T-helper 2 cell treated with Interferon-gamma antibody and Interleukin-4, amounts not matched to agents 5 μg/mL and 100 μg/mL, for 36 hours (primary cell): Measurements from ENCODE around the gene GRIK5.
"Not testable (repeated sequence)": the region's sequence is repeated elsewhere in the genome, so short reads cannot be mapped to it uniquely, and the experiment has no call there.

Experiments used
- DNase-seq: peaks from one replicate; pipeline ENCODE4 v3.0.0; 2021; ENCODE audit warnings: low spot score
- H3K27ac Mint-ChIP-seq: one replicate; pipeline ENCODE4 v1.8.0; 2021; ENCODE audit warnings: mild to moderate bottlenecking, mixed read lengths
- H3K27me3 Mint-ChIP-seq: one replicate; pipeline ENCODE4 v1.8.0; 2021; ENCODE audit warnings: low read depth, mixed read lengths
- H3K36me3 Mint-ChIP-seq: one replicate; pipeline ENCODE4 v1.8.0; 2021; ENCODE audit warnings: low read depth, mixed read lengths
- H3K4me1 Mint-ChIP-seq: one replicate; pipeline ENCODE4 v1.8.0; 2021; ENCODE audit warnings: low read depth, mixed read lengths
- H3K4me3 Mint-ChIP-seq: one replicate; pipeline ENCODE4 v1.8.0; 2022; ENCODE audit warnings: mild to moderate bottlenecking, moderate library complexity, mixed read lengths
- H3K9me3 Mint-ChIP-seq: one replicate; pipeline ENCODE4 v1.8.0; 2021; ENCODE audit warnings: mixed read lengths

The GRIK5 gene

GRCh38 chr19:42060117-42060516 is 9.9 kb downstream of the GRIK5 start:
- Mint-ChIP-seq H3K9me3 (no peaks in the 10 kb centered on the region), H3K27me3 (no peaks in the 10 kb centered on the region), H3K4me3 (no peak overlapping the region), H3K36me3 (no peaks in the 10 kb centered on the region), H3K27ac (no peak overlapping the region), H3K4me1 (no peaks in the 10 kb centered on the region)
- DNase-seq, result no peak

GRCh38 chr19:42059196-42059595 is 10.8 kb downstream of the GRIK5 start:
- H3K9me3 Mint-ChIP-seq, result no peaks in the 10 kb centered on the region
- no peak overlapping the region for H3K27ac Mint-ChIP-seq
- H3K36me3 Mint-ChIP-seq, result no peaks in the 10 kb centered on the region
- DNase-seq, result no peak
- no peaks in the 10 kb centered on the region for H3K27me3 Mint-ChIP-seq
- no peaks in the 10 kb centered on the region for H3K4me1 Mint-ChIP-seq
- H3K4me3 Mint-ChIP-seq, result no peak overlapping the region

GRCh38 chr19:42057846-42058245 is 12.2 kb downstream of the GRIK5 start:
- no peak overlapping the region for H3K27ac Mint-ChIP-seq
- no peaks in the 10 kb centered on the region for H3K27me3 Mint-ChIP-seq
- no peak for DNase-seq
- H3K36me3 Mint-ChIP-seq, result no peaks in the 10 kb centered on the region
- H3K4me1 Mint-ChIP-seq, result no peaks in the 10 kb centered on the region
- no peak overlapping the region for H3K4me3 Mint-ChIP-seq
- H3K9me3 Mint-ChIP-seq, result no peaks in the 10 kb centered on the region

DNA sequence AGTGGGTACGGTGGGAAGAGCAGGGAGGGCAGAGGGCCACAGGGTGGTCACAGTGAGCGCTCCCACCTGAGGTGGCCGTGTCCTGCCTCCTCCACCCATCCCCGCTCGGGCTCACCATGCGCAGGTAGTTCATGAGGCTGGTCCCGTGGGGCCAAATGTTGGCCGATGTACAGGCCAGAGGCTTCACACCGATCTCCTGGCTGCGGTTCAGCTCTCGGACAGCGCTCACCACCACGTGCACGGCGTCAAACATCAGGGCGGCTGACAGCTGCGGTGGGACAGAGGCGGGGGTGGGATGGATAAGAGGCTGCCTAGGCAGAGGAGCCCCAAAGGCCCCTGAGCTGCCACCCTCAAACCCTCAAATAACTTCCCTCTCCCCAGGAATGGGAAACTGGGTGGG is 15.8 kb downstream of the GRIK5 start:
- Mint-ChIP-seq H3K4me1 (peaks cover 5% of the 10 kb centered on the region), H3K9me3 (no peaks in the 10 kb centered on the region), H3K36me3 (no peaks in the 10 kb centered on the region), H3K4me3 (no peak overlapping the region), H3K27ac (no peak overlapping the region), H3K27me3 (no peaks in the 10 kb centered on the region)
- DNase-seq, result no peak

DNA sequence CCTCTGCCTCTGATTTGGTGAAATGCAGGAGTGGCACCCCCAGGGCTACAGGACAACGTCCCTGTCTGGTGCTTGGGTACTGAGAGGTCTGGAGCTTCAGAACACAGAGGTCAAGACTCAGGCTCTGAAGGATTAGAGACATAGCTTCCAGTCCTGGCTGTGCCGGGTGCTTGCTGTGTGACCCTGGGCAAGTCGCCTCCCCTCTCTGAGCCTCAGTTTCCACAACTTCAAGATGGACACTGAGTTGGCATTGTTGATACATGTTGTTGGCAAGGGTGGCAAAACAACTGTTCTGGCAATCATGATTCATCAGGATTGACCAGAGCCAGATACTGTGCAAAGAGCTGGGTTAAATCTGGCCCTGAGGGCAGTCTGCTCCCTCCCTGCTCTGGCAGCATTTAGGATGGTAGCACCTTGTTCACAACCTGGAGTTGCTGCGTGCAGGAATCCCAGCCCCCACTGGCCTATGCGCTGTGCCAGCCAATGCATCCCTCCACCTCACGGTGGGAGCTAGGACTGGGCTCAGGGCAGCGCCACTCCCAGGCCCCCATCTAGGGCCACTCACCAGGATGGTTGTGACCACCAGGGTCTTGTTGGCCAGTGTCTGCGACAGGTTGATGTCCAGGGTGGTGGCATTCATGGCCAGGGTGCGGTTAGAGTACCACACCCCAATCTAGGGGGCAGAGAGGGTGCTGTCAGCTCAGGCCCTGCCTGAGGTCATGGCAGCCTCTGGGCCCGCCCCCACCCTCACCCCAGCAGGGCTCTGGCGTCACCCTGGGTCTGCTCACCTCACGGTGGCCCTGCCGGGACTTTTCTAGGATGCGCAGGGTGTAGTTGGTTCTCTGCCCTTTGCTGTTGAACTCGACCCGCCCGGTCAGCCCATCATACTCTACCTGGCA is 16.7 kb downstream of the GRIK5 start:
- DNase-seq, result no peak
- H3K36me3 Mint-ChIP-seq, result no peaks in the 10 kb centered on the region
- no peaks in the 10 kb centered on the region for H3K9me3 Mint-ChIP-seq
- H3K27me3 Mint-ChIP-seq, result no peaks in the 10 kb centered on the region
- peaks cover 7% of the 10 kb centered on the region for H3K4me1 Mint-ChIP-seq
- no peak overlapping the region for H3K4me3 Mint-ChIP-seq
- no peak overlapping the region for H3K27ac Mint-ChIP-seq

GRCh38 chr19:42052241-42052863 is 17.7 kb downstream of the GRIK5 start:
- no peak overlapping the region for H3K27ac Mint-ChIP-seq
- DNase-seq, result no peak

DNA sequence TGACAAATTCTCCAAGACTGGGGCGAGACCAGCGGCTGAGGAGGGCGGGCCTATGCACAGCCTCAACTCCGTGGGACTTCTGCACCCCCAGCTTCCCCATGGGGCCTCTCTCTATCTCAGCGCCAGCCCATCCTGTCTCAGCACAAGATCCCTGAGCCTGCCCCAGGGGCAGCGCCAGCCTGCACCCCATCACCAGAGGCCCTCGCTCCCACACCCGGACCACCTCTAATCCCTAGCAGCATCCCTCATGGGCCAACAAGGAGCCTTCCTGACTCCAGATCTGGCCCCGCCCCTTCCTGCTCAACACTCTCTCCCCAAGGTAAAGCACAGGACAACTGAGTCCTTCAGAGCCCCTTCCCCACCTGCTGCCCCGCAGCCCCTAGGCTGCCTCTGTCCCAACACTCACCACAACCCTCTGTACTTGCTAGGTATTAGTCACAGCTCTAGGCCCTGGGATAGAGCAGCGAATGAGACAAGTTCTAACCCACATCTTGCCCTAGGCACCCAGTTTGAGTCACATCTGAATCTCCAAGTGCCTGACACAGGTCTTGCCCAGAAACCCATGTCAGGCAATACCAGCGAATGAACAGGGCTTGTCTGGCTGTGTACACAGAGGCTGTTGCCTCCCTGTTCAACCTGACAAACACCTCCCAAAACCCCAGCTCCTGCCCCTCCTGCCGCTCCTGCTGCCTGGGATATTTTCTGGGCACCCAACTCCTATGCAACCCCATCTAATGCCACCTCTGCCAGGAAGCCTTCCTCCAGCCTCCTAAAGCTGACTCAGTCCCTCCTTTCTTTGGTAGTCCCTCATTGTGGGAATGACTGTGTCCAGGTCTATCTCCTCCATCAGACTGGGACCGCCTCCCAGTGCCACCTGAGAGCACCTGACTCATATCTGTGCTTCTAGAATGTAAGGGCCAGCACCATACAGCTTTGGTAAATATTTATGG is 18.6 kb downstream of the GRIK5 start:
- H3K9me3 Mint-ChIP-seq, result no peaks in the 10 kb centered on the region
- peaks cover 7% of the 10 kb centered on the region for H3K4me1 Mint-ChIP-seq
- H3K27me3 Mint-ChIP-seq, result no peaks in the 10 kb centered on the region
- no peak overlapping the region for H3K4me3 Mint-ChIP-seq
- peak overlapping the region; percentile 18 for H3K27ac Mint-ChIP-seq
- no peaks in the 10 kb centered on the region for H3K36me3 Mint-ChIP-seq
- DNase-seq, result peak; percentile 51

More at GRCh38 chr19:42052241-42052863, 17.7 kb downstream of the GRIK5 start:
- H3K27me3 Mint-ChIP-seq, result no peaks in the 10 kb centered on the region
- H3K4me1 Mint-ChIP-seq, result peaks cover 7% of the 10 kb centered on the region
- no peaks in the 10 kb centered on the region for H3K36me3 Mint-ChIP-seq
- H3K9me3 Mint-ChIP-seq, result no peaks in the 10 kb centered on the region
- no peak overlapping the region for H3K4me3 Mint-ChIP-seq

GRCh38 chr19:42048992-42049391 is 21.0 kb downstream of the GRIK5 start:
- H3K27ac Mint-ChIP-seq, result peak overlapping the region; percentile 37
- DNase-seq, result no peak
- H3K4me3 Mint-ChIP-seq, result peak overlapping the region; percentile 27
- no peaks in the 10 kb centered on the region for H3K27me3 Mint-ChIP-seq
- H3K4me1 Mint-ChIP-seq, result peaks cover 7% of the 10 kb centered on the region
- H3K9me3 Mint-ChIP-seq, result no peaks in the 10 kb centered on the region
- H3K36me3 Mint-ChIP-seq, result no peaks in the 10 kb centered on the region

GRCh38 chr19:42045575-42045974 is 24.4 kb downstream of the GRIK5 start:
- Mint-ChIP-seq H3K27ac (no peak overlapping the region), H3K36me3 (no peaks in the 10 kb centered on the region), H3K27me3 (no peaks in the 10 kb centered on the region), H3K4me3 (no peak overlapping the region), H3K4me1 (peaks cover 4% of the 10 kb centered on the region), H3K9me3 (no peaks in the 10 kb centered on the region)
- no peak for DNase-seq

GRCh38 chr19:42042455-42043170 is 27.4 kb downstream of the GRIK5 start:
- Mint-ChIP-seq H3K36me3 (no peaks in the 10 kb centered on the region), H3K4me3 (no peak overlapping the region), H3K27ac (no peak overlapping the region), H3K27me3 (no peaks in the 10 kb centered on the region), H3K9me3 (no peaks in the 10 kb centered on the region), H3K4me1 (no peaks in the 10 kb centered on the region)
- DNase-seq, result no peak

- H3K4me1 Mint-ChIP-seq, H3K27ac Mint-ChIP-seq, H3K4me3 Mint-ChIP-seq, H3K9me3 Mint-ChIP-seq, H3K36me3 Mint-ChIP-seq, H3K27me3 Mint-ChIP-seq, DNase-seq: not testable (repeated sequence)
Observed at GRCh38 chr19:42040491-42040890, 29.5 kb downstream of the GRIK5 start.

GRCh38 chr19:42040031-42040430 is 30.0 kb downstream of the GRIK5 start:
- no peak overlapping the region for H3K27ac Mint-ChIP-seq
- no peaks in the 10 kb centered on the region for H3K36me3 Mint-ChIP-seq
- H3K4me1 Mint-ChIP-seq, result no peaks in the 10 kb centered on the region
- no peaks in the 10 kb centered on the region for H3K9me3 Mint-ChIP-seq
- DNase-seq, result no peak
- no peaks in the 10 kb centered on the region for H3K27me3 Mint-ChIP-seq
- no peak overlapping the region for H3K4me3 Mint-ChIP-seq

GRCh38 chr19:42038666-42039065 is 31.3 kb downstream of the GRIK5 start:
- no peak for DNase-seq
- Mint-ChIP-seq H3K4me3 (no peak overlapping the region), H3K27ac (no peak overlapping the region), H3K36me3 (no peaks in the 10 kb centered on the region), H3K9me3 (no peaks in the 10 kb centered on the region), H3K27me3 (no peaks in the 10 kb centered on the region), H3K4me1 (peaks cover 2% of the 10 kb centered on the region)
